LNCAP (cell line): ENCODE results near the gene FHIT.

ENCODE experiments used
- CTCF ChIP-seq: fragments of 450-650 bp; IDR thresholded peaks from 2 replicates; pipeline ENCODE4 v1.5.1; 2017; ENCODE audit warnings: mild to moderate bottlenecking

Gene FHIT

GRCh38 chr3:61201071-61201470 is 50.2 kb downstream of the FHIT start:
- TF ChIP-seq CTCF = no peak

GRCh38 chr3:61200270-61200669 is 51.0 kb downstream of the FHIT start:
- no peak for TF ChIP-seq CTCF

- TF ChIP-seq CTCF = no peak
These were observed 51.4 kb downstream of the FHIT start for GRCh38 chr3:61199843-61200242.

- TF ChIP-seq CTCF = no peak
These were observed 56.2 kb downstream of the FHIT start for GRCh38 chr3:61194892-61195538.

GRCh38 chr3:61192222-61192621 is 59.0 kb downstream of the FHIT start:
- no peak for TF ChIP-seq CTCF

- TF ChIP-seq CTCF = no peak
These were observed 65.2 kb downstream of the FHIT start for GRCh38 chr3:61186030-61186429.

GRCh38 chr3:61184956-61185355 is 66.3 kb downstream of the FHIT start:
- TF ChIP-seq CTCF = no peak

- no peak for TF ChIP-seq CTCF
These were observed 68.6 kb downstream of the FHIT start for GRCh38 chr3:61182662-61183061.
